IMR-90 (cell line): ENCODE data around the gene GOLT1A. TPM values are rescaled to one million over a fixed set of nuclear protein-coding genes. Genes with fewer than 3 reads are reported as not detected.
A peak's percentile ranks its signal among the peaks of the same experiment; 100 is the strongest.

Experiments used
- ATAC-seq: fragments of 200-7000 bp; cut with Tn5 transposase; 2 replicates; pipeline ENCODE4 v1.9.1; 2020; ENCODE audit warnings: low read depth, mild to moderate bottlenecking, moderate library complexity
- BruUV-seq: library from RNA; stranded (reverse); fragments of 400-500 nt; replicated peaks from 2 replicates; lab custom pipeline; 2021; lab: Mats Ljungman, UMichigan
- CTCF ChIA-PET: fragments of 300-600 bp; formaldehyde crosslinking; extraction: SDS; loops from one replicate; lab custom pipeline; 2021; ENCODE audit warnings: antibody characterized with exemption; lab: Yijun Ruan, JAX
- POLR2A ChIA-PET: fragments of 300-600 bp; sonication (Branson Sonifier 250); formaldehyde crosslinking; loops from one replicate; lab custom pipeline; 2022; ENCODE audit warnings: antibody characterized with exemption; ENCODE audit not compliant: unreplicated experiment; lab: Charles Lee
- DNase-seq: peaks from one replicate; pipeline ENCODE4 v3.0.0; 2013
- H2AFZ ChIP-seq: replicated peaks from 2 replicates; pipeline ENCODE3; 2013; ENCODE audit warnings: low read length, mild to moderate bottlenecking; ENCODE audit not compliant: poor library complexity
- H2AK5ac ChIP-seq: 2 replicates; pipeline ENCODE4 v1.6.1; 2013; ENCODE audit warnings: low read depth, low read length, inconsistent platforms
- H2AK9ac ChIP-seq: replicated peaks from 2 replicates; pipeline ENCODE3; 2013; ENCODE audit warnings: mild to moderate bottlenecking, low read depth, low read length, moderate library complexity; ENCODE audit not compliant: poor library complexity
- H2BK120ac ChIP-seq: 2 replicates; pipeline ENCODE4 v1.6.1; 2013; ENCODE audit warnings: low read depth, low read length, inconsistent platforms
- H2BK15ac ChIP-seq: 3 replicates; pipeline ENCODE4 v1.6.1; 2013; ENCODE audit warnings: low read depth, low read length, inconsistent platforms
- H2BK20ac ChIP-seq: 2 replicates; pipeline ENCODE4 v1.6.1; 2013; ENCODE audit warnings: low read depth, mild to moderate bottlenecking, inconsistent platforms, low read length, moderate library complexity
- H2BK5ac ChIP-seq: 2 replicates; pipeline ENCODE4 v1.6.1; 2013; ENCODE audit warnings: mild to moderate bottlenecking, low read depth, low read length, inconsistent platforms; ENCODE audit not compliant: poor library complexity, severe bottlenecking
- H3K14ac ChIP-seq: replicated peaks from 2 replicates; pipeline ENCODE4 v1.6.1; 2013; ENCODE audit warnings: low read depth, low read length, inconsistent platforms
- H3K18ac ChIP-seq: 2 replicates; pipeline ENCODE4 v1.6.1; 2013; ENCODE audit warnings: low read depth, low read length, control low read depth
- H3K23ac ChIP-seq: 2 replicates; pipeline ENCODE4 v1.6.1; 2013; ENCODE audit warnings: low read depth, low read length, inconsistent platforms
- H3K27ac ChIP-seq: 2 replicates; pipeline ENCODE4 v1.5.1; 2013; ENCODE audit warnings: mild to moderate bottlenecking, control low read depth, low read length; ENCODE audit not compliant: insufficient read depth
- H3K27me3 ChIP-seq: 2 replicates; pipeline ENCODE4 v1.6.1; 2013; ENCODE audit warnings: low read length; ENCODE audit not compliant: control insufficient read depth, insufficient read depth
- H3K36me3 ChIP-seq: 2 replicates; pipeline ENCODE4 v1.6.1; 2013; ENCODE audit warnings: low read length, mixed read lengths; ENCODE audit not compliant: control insufficient read depth, insufficient read depth
- H3K4ac ChIP-seq: 2 replicates; pipeline ENCODE4 v1.6.1; 2013; ENCODE audit warnings: low read depth, low read length, inconsistent platforms
- H3K4me1 ChIP-seq: 2 replicates; pipeline ENCODE4 v1.6.1; 2013; ENCODE audit warnings: low read length, mixed read lengths; ENCODE audit not compliant: control insufficient read depth, insufficient read depth
- H3K4me2 ChIP-seq: 2 replicates; pipeline ENCODE4 v1.6.1; 2013; ENCODE audit warnings: low read depth, mild to moderate bottlenecking, control low read depth, low read length, moderate library complexity
- H3K4me3 ChIP-seq: 2 replicates; pipeline ENCODE4 v1.5.1; 2013; ENCODE audit warnings: low read depth, mild to moderate bottlenecking, control low read depth, low read length, moderate library complexity; ENCODE audit not compliant: insufficient read depth
- H3K56ac ChIP-seq: 2 replicates; pipeline ENCODE4 v1.6.1; 2013; ENCODE audit warnings: low read length, inconsistent platforms; ENCODE audit not compliant: insufficient read depth; ENCODE audit errors: extremely low read depth
- H3K79me1 ChIP-seq, 2 experiments: 2 replicates each; pipeline ENCODE4 v1.6.1; 2013; ENCODE audit warnings: low read length in 2 of 2, inconsistent platforms in 1 of 2, low read depth in 1 of 2
- H3K9ac ChIP-seq: 2 replicates; pipeline ENCODE4 v1.6.1; 2013; ENCODE audit warnings: low read depth, low read length, control low read depth
- H3K9me1 ChIP-seq: 2 replicates; pipeline ENCODE4 v1.6.1; 2013; ENCODE audit warnings: low read length, inconsistent platforms; ENCODE audit not compliant: insufficient read depth
- H3K9me3 ChIP-seq: 2 replicates; pipeline ENCODE4 v1.6.1; 2013; ENCODE audit warnings: low read length; ENCODE audit not compliant: control insufficient read depth, insufficient read depth
- H4K20me1 ChIP-seq: 2 replicates; pipeline ENCODE4 v1.6.1; 2013; ENCODE audit warnings: low read length, inconsistent platforms; ENCODE audit not compliant: insufficient read depth
- H4K5ac ChIP-seq: 2 replicates; pipeline ENCODE4 v1.6.1; 2013; ENCODE audit warnings: mild to moderate bottlenecking, low read depth, low read length, control low read depth
- H4K8ac ChIP-seq, 2 experiments: 2 replicates each; pipeline ENCODE4 v1.6.1; 2013; ENCODE audit warnings: low read depth in 2 of 2, low read length in 2 of 2, control low read depth in 1 of 2, inconsistent platforms in 1 of 2
- H4K91ac ChIP-seq: 2 replicates; pipeline ENCODE4 v1.6.1; 2013; ENCODE audit warnings: low read depth, low read length, inconsistent platforms; ENCODE audit not compliant: insufficient read depth
- BHLHE40 ChIP-seq: fragments of 150-350 bp; IDR thresholded peaks from 2 replicates; pipeline ENCODE4 v1.6.1; 2016; ENCODE audit warnings: mild to moderate bottlenecking, low read depth, low read length
- CEBPB ChIP-seq: IDR thresholded peaks from 2 replicates; pipeline ENCODE4 v1.6.1; 2012; ENCODE audit warnings: low read depth, low read length, improper control_type of control experiment
- CHD1 ChIP-seq: IDR thresholded peaks from 2 replicates; pipeline ENCODE4 v1.6.1; 2012; ENCODE audit warnings: low read depth, low read length, improper control_type of control experiment
- FOS ChIP-seq: fragments of 150-350 bp; IDR thresholded peaks from 2 replicates; pipeline ENCODE4 v1.6.1; 2016; ENCODE audit warnings: low read depth, low read length
- MAFK ChIP-seq: IDR thresholded peaks from 2 replicates; pipeline ENCODE4 v1.6.1; 2012; ENCODE audit warnings: low read depth, low read length, improper control_type of control experiment
- MAZ ChIP-seq: IDR thresholded peaks from 2 replicates; pipeline ENCODE4 v1.6.1; 2012; ENCODE audit warnings: low read depth, mild to moderate bottlenecking, low read length, improper control_type of control experiment, moderate library complexity, borderline replicate concordance
- MXI1 ChIP-seq: IDR thresholded peaks from 2 replicates; pipeline ENCODE4 v1.6.1; 2012; ENCODE audit warnings: low read depth, mild to moderate bottlenecking, low read length, moderate library complexity, borderline replicate concordance
- NFE2L2 ChIP-seq: fragments of 150-350 bp; IDR thresholded peaks from 2 replicates; pipeline ENCODE4 v1.6.1; 2016; ENCODE audit warnings: low read depth, mild to moderate bottlenecking, low read length
- POLR2A ChIP-seq: IDR thresholded peaks from 2 replicates; pipeline ENCODE4 v1.6.1; 2012; ENCODE audit warnings: mild to moderate bottlenecking, low read depth, low read length
- RAD21 ChIP-seq: IDR thresholded peaks from 2 replicates; pipeline ENCODE4 v1.6.1; 2012; ENCODE audit warnings: low read length, improper control_type of control experiment
- RCOR1 ChIP-seq: IDR thresholded peaks from 2 replicates; pipeline ENCODE4 v1.6.1; 2012; ENCODE audit warnings: mild to moderate bottlenecking, low read length, improper control_type of control experiment; ENCODE audit not compliant: insufficient replicate concordance
- RFX5 ChIP-seq: IDR thresholded peaks from 2 replicates; pipeline ENCODE4 v1.8.0; 2012; ENCODE audit warnings: low read depth, mild to moderate bottlenecking, low read length, moderate library complexity
- SMC3 ChIP-seq: fragments of 150-350 bp; IDR thresholded peaks from 2 replicates; pipeline ENCODE4 v1.6.1; 2016; ENCODE audit warnings: low read depth, mild to moderate bottlenecking, antibody characterized with exemption, low read length, moderate library complexity
- WGBS, 2 experiments: methylation state at CpG; one replicate each; pipeline versions ENCODE4 v1.1.5 to v1.1.7; 2013; ENCODE audit warnings: missing lambda C conversion rate in 2 of 2; ENCODE audit not compliant: insufficient read length in 1 of 2; ENCODE audit errors: extremely low coverage in 2 of 2; 5-methylcytosine and 5-hydroxymethylcytosine counted together
- dilution Hi-C: fragments of 300-500 bp; cut with HindIII; formaldehyde crosslinking; loops from one replicate; pipeline ENCODE4 v1.14.3; 2018; ENCODE audit warnings: low sequenced_read_pairs; ENCODE audit not compliant: unreplicated experiment
- in situ Hi-C: fragments of 300-500 bp; cut with MboI; formaldehyde crosslinking; loops from 3 replicates; pipeline ENCODE4 v1.14.3; 2019; ENCODE audit warnings: low sequenced_read_pairs, inconsistent platforms, mixed read lengths
- intact Hi-C: fragments of 100-400 bp; cut with micrococcal nuclease; formaldehyde crosslinking; loops from 2 replicates; pipeline ENCODE4 v1.10.0; 2022
- polyA plus RNA-seq, 3 experiments: library from polyadenylated mRNA; depleted of rRNA; stranded (reverse); fragments of >200 nt; gene quantifications; 2 replicates each; pipeline ENCODE4 v1.2.3, GENCODE V29; 2012; ENCODE audit warnings: low replicate concordance in 1 of 3
- total RNA-seq: library from RNA; depleted of rRNA; stranded (reverse); fragments of >200 nt; gene quantifications from 2 replicates; pipeline ENCODE4 v1.2.3, GENCODE V29; 2012
- TF ChIP-seq, protein P1 (sequence below): conservative IDR thresholded peaks from 2 replicates; pipeline ENCODE4 v1.5.1; 2012; ENCODE audit warnings: mild to moderate bottlenecking, low read depth, low read length, improper control_type of control experiment
- TF ChIP-seq, protein P2 (sequence below): fragments of 150-350 bp; IDR thresholded peaks from 2 replicates; pipeline ENCODE4 v1.6.1; 2016; ENCODE audit warnings: low read depth, mild to moderate bottlenecking, low read length, moderate library complexity, borderline replicate concordance
- TF ChIP-seq, protein P3 (sequence below): fragments of 150-350 bp; IDR thresholded peaks from 2 replicates; pipeline ENCODE4 v1.6.1; 2017; ENCODE audit warnings: mild to moderate bottlenecking, antibody characterized with exemption, low read length, low read depth

GOLT1A gene
- total and polyA plus RNA-seq, 2 of the 4 experiments (the other 2 are of a cell fraction): 0.32 TPM; not detected in 1

DNA sequence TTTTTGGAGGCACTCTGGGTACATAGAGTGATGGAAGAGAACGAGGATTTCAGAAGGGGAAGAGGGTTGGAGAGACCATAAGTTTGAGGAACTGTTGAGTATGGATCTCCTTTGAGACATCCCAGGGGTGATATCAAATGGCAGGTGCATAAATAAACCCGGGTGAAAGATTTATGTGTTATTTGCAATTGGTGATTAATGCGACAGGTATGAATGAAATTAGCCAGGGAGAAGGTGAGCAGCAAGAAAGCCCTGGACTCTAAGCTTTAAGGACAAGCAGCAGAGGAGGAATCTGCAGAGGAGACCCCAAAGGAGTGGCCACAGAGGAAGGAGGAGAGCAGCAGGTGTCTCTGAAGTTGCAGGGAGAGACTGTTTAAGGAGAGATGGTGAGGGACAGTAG lies 38.8 kb downstream of the GOLT1A start:
- no peak for DNase-seq
- 68% methylated on average over 3 of the region's 3 CpGs; no CpG with 5 or more reads in 1 of the 2 experiments for WGBS, 2 experiments
- no peak overlapping the region for H3K9ac ChIP-seq
- H3K9me3 ChIP-seq: no peaks in the 10 kb centered on the region; the same call in 1 of the 2 replicates
- no peak overlapping the region for H4K91ac ChIP-seq
- H3K4me3 ChIP-seq: no peak overlapping the region
- no peak overlapping the region for H3K56ac ChIP-seq
- H3K4me1 ChIP-seq: peaks cover 4% of the 10 kb centered on the region; the same call in 1 of the 2 replicates
- no peak overlapping the region for H3K18ac ChIP-seq
- H2AK9ac ChIP-seq: no peak overlapping the region
- H3K23ac ChIP-seq: no peak overlapping the region
- H3K14ac ChIP-seq: no peak overlapping the region
- in situ Hi-C loops: no loop called here
- intact Hi-C loops: no loop called here
- no peaks in the 10 kb centered on the region for H4K20me1 ChIP-seq
- 0 out of 2 replicates have a peak overlapping the region, but pooled peaks have one; percentile 4 for H3K4ac ChIP-seq
- no peak overlapping the region for H3K4me2 ChIP-seq
- H2BK120ac ChIP-seq: peak overlapping the region; percentile 23; the same call in 1 of the 2 replicates
- H3K27ac ChIP-seq: no peak overlapping the region
- H4K8ac ChIP-seq: no peak overlapping the region
- no peaks in the 10 kb centered on the region for H3K36me3 ChIP-seq
- no peak overlapping the region for H2BK15ac ChIP-seq
- H2BK20ac ChIP-seq: no peak overlapping the region; the same call in 1 of the 2 replicates
- no peak overlapping the region for H2BK5ac ChIP-seq
- H4K5ac ChIP-seq: no peak overlapping the region
- no peak for TF ChIP-seq RAD21
- no peak for TF ChIP-seq NFE2L2
- TF ChIP-seq, protein P1, sequence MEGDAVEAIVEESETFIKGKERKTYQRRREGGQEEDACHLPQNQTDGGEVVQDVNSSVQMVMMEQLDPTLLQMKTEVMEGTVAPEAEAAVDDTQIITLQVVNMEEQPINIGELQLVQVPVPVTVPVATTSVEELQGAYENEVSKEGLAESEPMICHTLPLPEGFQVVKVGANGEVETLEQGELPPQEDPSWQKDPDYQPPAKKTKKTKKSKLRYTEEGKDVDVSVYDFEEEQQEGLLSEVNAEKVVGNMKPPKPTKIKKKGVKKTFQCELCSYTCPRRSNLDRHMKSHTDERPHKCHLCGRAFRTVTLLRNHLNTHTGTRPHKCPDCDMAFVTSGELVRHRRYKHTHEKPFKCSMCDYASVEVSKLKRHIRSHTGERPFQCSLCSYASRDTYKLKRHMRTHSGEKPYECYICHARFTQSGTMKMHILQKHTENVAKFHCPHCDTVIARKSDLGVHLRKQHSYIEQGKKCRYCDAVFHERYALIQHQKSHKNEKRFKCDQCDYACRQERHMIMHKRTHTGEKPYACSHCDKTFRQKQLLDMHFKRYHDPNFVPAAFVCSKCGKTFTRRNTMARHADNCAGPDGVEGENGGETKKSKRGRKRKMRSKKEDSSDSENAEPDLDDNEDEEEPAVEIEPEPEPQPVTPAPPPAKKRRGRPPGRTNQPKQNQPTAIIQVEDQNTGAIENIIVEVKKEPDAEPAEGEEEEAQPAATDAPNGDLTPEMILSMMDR: no peak
- TF ChIP-seq MAFK: no peak
- TF ChIP-seq POLR2A: no peak
- TF ChIP-seq, protein P2, sequence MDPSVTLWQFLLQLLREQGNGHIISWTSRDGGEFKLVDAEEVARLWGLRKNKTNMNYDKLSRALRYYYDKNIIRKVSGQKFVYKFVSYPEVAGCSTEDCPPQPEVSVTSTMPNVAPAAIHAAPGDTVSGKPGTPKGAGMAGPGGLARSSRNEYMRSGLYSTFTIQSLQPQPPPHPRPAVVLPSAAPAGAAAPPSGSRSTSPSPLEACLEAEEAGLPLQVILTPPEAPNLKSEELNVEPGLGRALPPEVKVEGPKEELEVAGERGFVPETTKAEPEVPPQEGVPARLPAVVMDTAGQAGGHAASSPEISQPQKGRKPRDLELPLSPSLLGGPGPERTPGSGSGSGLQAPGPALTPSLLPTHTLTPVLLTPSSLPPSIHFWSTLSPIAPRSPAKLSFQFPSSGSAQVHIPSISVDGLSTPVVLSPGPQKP: no peak
- TF ChIP-seq MXI1: no peak
- TF ChIP-seq CEBPB: no peak
- no peak for TF ChIP-seq RFX5
- TF ChIP-seq, protein P3, sequence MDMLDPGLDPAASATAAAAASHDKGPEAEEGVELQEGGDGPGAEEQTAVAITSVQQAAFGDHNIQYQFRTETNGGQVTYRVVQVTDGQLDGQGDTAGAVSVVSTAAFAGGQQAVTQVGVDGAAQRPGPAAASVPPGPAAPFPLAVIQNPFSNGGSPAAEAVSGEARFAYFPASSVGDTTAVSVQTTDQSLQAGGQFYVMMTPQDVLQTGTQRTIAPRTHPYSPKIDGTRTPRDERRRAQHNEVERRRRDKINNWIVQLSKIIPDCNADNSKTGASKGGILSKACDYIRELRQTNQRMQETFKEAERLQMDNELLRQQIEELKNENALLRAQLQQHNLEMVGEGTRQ: no peak
- no peak for TF ChIP-seq BHLHE40
- TF ChIP-seq CHD1: no peak
- no peak for TF ChIP-seq SMC3
- TF ChIP-seq FOS: no peak
- no peak for TF ChIP-seq MAZ
- no peak for TF ChIP-seq RCOR1
- H3K9me1 ChIP-seq: peaks cover 14% of the 10 kb centered on the region
- no peak overlapping the region for H2AFZ ChIP-seq
- dilution Hi-C loops: loop anchor here (25.0 kb wide), 1 partner anchor 212 kb away; no protein-coding TSS in a partner anchor
- POLR2A ChIA-PET: no interaction called here
- H3K27me3 ChIP-seq: no peaks in the 10 kb centered on the region
- no TSS peak for BruUV-seq
- CTCF ChIA-PET: interaction anchor here (1.0 kb wide), 1 partner anchor 188 kb away, joined by 3 read pairs; no protein-coding TSS in a partner anchor
- H2AK5ac ChIP-seq: no peak overlapping the region; the same call in none of the 2 replicates
- no peak for ATAC-seq
- 0 out of 4 replicates have a peak, but pooled peaks cover 0 to 3% of the 10 kb centered on the region in 2 experiments for H3K79me1 ChIP-seq
